Lower lobe of right lung (tissue), 2 donors: ENCODE measurements around the gene FRA10AC1. TPM values are rescaled to one million over a fixed set of nuclear protein-coding genes. Genes with fewer than 3 reads are reported as not detected.

Experiments
- ATAC-seq, 2 donors: fragments of 200-7000 bp; cut with Tn5 transposase; one replicate each; pipeline ENCODE4 v1.9.1; 2020 to 2022; ENCODE audit warnings: mild to moderate bottlenecking in 2 of 2, moderate library complexity in 2 of 2
- DNase-seq: peaks from one replicate; pipeline ENCODE4 v3.0.0-alpha.2; 2020
- H3K27ac ChIP-seq: fragments of 200-600 bp; one replicate; pipeline ENCODE4 v1.8.0; 2022
- H3K27me3 ChIP-seq: fragments of 200-600 bp; one replicate; pipeline ENCODE4 v1.8.0; 2022; ENCODE audit warnings: low read depth
- H3K36me3 ChIP-seq: fragments of 200-600 bp; one replicate; pipeline ENCODE4 v1.8.0; 2022; ENCODE audit warnings: mild to moderate bottlenecking
- H3K4me1 ChIP-seq: fragments of 200-600 bp; one replicate; pipeline ENCODE4 v1.8.0; 2022
- H3K4me3 ChIP-seq: fragments of 200-600 bp; one replicate; pipeline ENCODE4 v1.8.0; 2022; ENCODE audit warnings: mild to moderate bottlenecking
- H3K9me3 ChIP-seq: fragments of 200-600 bp; one replicate; pipeline ENCODE4 v1.8.0; 2022
- intact Hi-C: fragments of 100-400 bp; cut with DNase I; formaldehyde crosslinking; loops from one replicate; pipeline ENCODE4 v1.11.0; 2022
- total RNA-seq: library from RNA; stranded (reverse); fragmentation: NEBNext Ultra II Directional; extraction: Animal tissue kit (Norgen Biotek cat#: 25700); gene quantifications from one replicate; pipeline ENCODE4 v1.2.1, GENCODE V29; 2021
- TF ChIP-seq, protein P1 (sequence below): fragments of 200-600 bp; IDR thresholded peaks from one replicate; pipeline ENCODE4 v1.8.0; 2022; ENCODE audit warnings: antibody characterized with exemption, mild to moderate bottlenecking
- donor health status: DM: no; HTN: yes; CAD: no; lungs with severe emphysema.

The FRA10AC1 gene
- total RNA-seq, 1 donor from 2014 or later = 19.1 TPM

DNA sequence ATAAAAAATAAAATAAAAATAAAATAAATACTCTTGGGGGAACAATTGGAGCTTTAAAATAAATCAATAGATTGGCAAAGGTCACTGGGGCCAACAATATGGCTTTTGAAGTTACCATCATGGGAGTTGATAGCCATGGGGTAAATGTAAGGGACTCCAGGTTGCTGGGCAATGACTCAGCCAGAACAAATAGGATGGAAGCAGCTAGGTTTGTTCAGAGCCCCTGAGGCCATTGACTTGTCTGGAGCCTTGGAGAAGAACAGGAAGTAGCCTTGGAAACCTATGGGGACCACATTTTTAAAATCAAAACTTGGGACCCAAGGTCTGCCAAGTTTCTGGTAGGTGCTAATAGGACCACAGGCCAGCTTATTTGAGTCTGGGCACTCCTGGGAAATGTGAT, 20.2 kb upstream of the FRA10AC1 start:
- TF ChIP-seq, protein P1, sequence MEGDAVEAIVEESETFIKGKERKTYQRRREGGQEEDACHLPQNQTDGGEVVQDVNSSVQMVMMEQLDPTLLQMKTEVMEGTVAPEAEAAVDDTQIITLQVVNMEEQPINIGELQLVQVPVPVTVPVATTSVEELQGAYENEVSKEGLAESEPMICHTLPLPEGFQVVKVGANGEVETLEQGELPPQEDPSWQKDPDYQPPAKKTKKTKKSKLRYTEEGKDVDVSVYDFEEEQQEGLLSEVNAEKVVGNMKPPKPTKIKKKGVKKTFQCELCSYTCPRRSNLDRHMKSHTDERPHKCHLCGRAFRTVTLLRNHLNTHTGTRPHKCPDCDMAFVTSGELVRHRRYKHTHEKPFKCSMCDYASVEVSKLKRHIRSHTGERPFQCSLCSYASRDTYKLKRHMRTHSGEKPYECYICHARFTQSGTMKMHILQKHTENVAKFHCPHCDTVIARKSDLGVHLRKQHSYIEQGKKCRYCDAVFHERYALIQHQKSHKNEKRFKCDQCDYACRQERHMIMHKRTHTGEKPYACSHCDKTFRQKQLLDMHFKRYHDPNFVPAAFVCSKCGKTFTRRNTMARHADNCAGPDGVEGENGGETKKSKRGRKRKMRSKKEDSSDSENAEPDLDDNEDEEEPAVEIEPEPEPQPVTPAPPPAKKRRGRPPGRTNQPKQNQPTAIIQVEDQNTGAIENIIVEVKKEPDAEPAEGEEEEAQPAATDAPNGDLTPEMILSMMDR = no peak
- no peaks in the 10 kb centered on the region for H3K9me3 ChIP-seq
- H3K36me3 ChIP-seq = no peaks in the 10 kb centered on the region
- H3K4me3 ChIP-seq = no peak overlapping the region
- DNase-seq (no peak), ATAC-seq (no peak)
- H3K4me1 ChIP-seq = no peaks in the 10 kb centered on the region
- H3K27ac ChIP-seq = no peak overlapping the region
- intact Hi-C loops = no loop called here
- H3K27me3 ChIP-seq = peaks cover 15% of the 10 kb centered on the region

DNA sequence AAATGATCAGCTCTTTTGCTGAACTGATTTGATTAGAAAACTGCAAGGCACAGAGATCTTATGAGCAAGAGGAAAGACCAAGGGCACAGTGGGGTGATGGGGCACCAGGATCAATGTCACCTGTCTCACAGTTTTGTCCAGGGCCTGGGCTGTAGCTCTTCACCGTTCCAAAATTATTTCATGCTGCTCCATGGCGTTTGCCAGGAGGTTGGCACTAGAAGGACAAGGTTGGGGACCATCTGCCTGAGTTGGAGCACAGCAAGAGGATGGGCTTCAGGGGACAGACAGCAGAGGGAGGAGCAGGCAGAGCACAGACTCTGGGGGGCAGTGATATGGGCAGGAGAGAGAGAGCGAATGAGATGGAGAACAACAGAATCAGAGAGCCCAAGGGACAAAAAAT, 17.5 kb upstream of the FRA10AC1 start:
- Histone ChIP-seq H3K27ac (no peak overlapping the region), H3K4me1 (no peaks in the 10 kb centered on the region), H3K27me3 (peaks cover 8% of the 10 kb centered on the region), H3K36me3 (no peaks in the 10 kb centered on the region), H3K4me3 (no peak overlapping the region), H3K9me3 (no peaks in the 10 kb centered on the region)
- no peak for ATAC-seq
- intact Hi-C loops = no loop called here
- TF ChIP-seq, protein P1 = no peak
- DNase-seq = no peak

DNA sequence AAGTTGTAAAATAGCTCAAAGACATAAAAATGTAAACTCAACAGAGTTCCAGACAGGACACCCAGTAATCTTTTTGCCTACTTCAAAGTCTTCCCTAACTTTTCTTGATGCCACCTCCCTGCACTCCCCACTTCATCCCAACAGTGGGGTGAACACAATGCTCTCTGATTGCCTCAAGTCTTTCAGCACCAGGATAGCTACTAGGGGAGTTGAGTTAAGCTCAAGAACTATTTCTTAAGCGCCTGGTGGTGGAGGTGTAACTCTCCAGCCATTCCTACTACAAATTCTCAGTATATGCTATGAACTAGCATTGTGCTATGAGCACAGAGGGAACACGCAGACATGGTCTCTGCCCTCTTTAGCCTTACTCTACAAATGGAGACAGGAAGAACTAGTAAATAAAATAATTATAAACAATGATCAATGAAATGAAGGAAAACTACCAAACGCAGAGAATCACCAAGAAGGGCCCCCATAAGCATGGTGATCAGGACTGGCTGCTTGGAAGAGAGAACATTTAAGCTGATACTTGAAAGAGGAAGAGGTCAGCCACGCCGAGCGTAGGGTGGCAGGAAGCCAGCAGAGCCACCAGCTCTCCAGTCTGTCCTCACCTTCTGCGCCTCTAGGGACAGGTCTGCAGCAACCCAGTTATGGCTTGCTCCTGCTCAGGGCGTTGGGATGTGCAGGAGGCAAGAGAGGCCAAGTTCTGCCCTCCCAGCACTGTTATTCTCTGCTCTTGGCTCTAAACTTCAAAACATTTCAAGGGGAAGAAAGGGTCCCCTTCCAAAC, 16.7 kb upstream of the FRA10AC1 start:
- H3K27me3 ChIP-seq = peaks cover 8% of the 10 kb centered on the region
- no peaks in the 10 kb centered on the region for H3K36me3 ChIP-seq
- peak; percentile 64 for DNase-seq
- no peaks in the 10 kb centered on the region for H3K9me3 ChIP-seq
- ATAC-seq = peak in 1 of 2 donors; percentile 50
- TF ChIP-seq, protein P1 = no peak
- H3K4me3 ChIP-seq = no peak overlapping the region
- H3K4me1 ChIP-seq = no peaks in the 10 kb centered on the region
- no peak overlapping the region for H3K27ac ChIP-seq
- intact Hi-C loops = no loop called here

DNA sequence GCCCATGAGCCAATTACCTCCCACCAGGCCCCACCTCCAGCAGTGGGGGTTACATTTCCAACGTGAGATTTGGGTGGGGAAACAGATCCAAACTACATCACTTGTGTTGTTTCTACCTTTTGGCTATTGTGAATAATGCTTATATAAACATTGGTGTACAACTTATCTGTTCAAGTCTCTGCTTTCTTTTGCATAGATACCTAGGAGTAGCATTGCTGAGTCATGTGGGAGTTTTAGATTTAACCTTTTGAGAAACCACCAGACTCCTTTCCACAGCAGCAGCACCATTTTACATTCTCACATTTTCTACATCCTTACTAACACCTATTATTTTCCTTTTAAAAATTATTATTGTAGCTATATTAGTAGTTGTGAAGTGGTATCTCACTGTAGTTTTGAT, 14.4 kb upstream of the FRA10AC1 start:
- Histone ChIP-seq H3K4me1 (no peaks in the 10 kb centered on the region), H3K27me3 (no peaks in the 10 kb centered on the region), H3K27ac (no peak overlapping the region), H3K36me3 (no peaks in the 10 kb centered on the region), H3K9me3 (no peaks in the 10 kb centered on the region), H3K4me3 (no peak overlapping the region)
- TF ChIP-seq, protein P1 = no peak
- DNase-seq (no peak), ATAC-seq (no peak)
- intact Hi-C loops = no loop called here

DNA sequence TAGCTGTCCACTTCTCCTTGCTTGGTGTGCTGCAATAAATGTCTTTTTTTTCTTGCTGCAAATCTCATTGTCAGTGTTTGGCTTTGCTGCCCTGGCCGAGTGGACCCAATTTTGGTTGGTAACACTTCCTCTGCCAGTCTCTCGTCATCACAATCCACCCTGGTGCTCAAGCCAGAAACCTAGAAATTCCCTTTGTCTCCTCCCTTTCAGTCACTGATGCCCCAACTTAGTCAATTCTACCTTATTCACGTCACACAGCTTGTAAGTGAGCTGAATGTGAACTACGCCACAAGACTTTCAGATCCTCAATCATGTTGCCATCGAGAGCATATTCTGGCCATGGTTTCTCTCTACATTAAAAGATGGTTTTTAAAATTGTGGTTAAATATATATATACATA, 13.0 kb upstream of the FRA10AC1 start:
- DNase-seq = no peak
- TF ChIP-seq, protein P1 = no peak
- H3K27ac ChIP-seq = no peak overlapping the region
- no peak overlapping the region for H3K4me3 ChIP-seq
- no peak for ATAC-seq
- H3K4me1 ChIP-seq = no peaks in the 10 kb centered on the region
- H3K36me3 ChIP-seq = no peaks in the 10 kb centered on the region
- no peaks in the 10 kb centered on the region for H3K9me3 ChIP-seq
- intact Hi-C loops = no loop called here
- H3K27me3 ChIP-seq = no peaks in the 10 kb centered on the region
